ENCODE data around the gene SLC51A.

The SLC51A gene

GRCh38 chr3:196177567-196177966 lies 38.8 kb upstream of the SLC51A start:
- Histone ChIP-seq H3K14ac (ENCODE audit: low read length in 2 of 2) (no peak overlapping the region), H3K18ac (ENCODE audit: low read depth in 1 of 2, low read length in 2 of 2) (no peak overlapping the region), H2BK12ac (ENCODE audit: low read length in 2 of 2) (no peak overlapping the region), H2BK5ac (ENCODE audit: low read depth, low read length, poor library complexity, severe bottlenecking) (no peak overlapping the region), H2AK5ac (ENCODE audit: low read length, severe bottlenecking) (no peak overlapping the region), H2BK120ac (ENCODE audit: low read depth, low read length) (no peak overlapping the region), H4K91ac (ENCODE audit: low read length) (no peak overlapping the region), H3K4me2 (ENCODE audit: low read length, poor library complexity, severe bottlenecking) (no peak overlapping the region), H4K8ac (ENCODE audit: low read length) (no peak overlapping the region), H3K4me3 (ENCODE audit: insufficient read depth in 1 of 2, low read depth in 1 of 2, low read length in 2 of 2) (no peak overlapping the region), H3K4ac (ENCODE audit: low read depth in 1 of 2, low read length in 2 of 2) (no peak overlapping the region), H3K23ac (ENCODE audit: low read length in 2 of 2) (no peak overlapping the region), H2BK15ac (ENCODE audit: low read depth, poor library complexity, severe bottlenecking) (no peak overlapping the region), H3K4me1 (ENCODE audit: control insufficient read depth, insufficient read depth, low read depth, low read length) (peaks cover 7% of the 10 kb centered on the region), H3K36me3 (ENCODE audit: control insufficient read depth in 1 of 2, insufficient read depth in 2 of 2, low read depth in 1 of 2, low read length in 2 of 2) (no peaks in the 10 kb centered on the region), H3K27ac (ENCODE audit: low read length, poor library complexity, severe bottlenecking) (no peak overlapping the region), H3K27me3 (ENCODE audit: control insufficient read depth in 1 of 2, insufficient read depth in 1 of 2, low read length in 2 of 2) (peaks cover 0 to 19% of the 10 kb centered on the region in 2 experiments), H3K9me3 (ENCODE audit: control insufficient read depth, low read length) (no peaks in the 10 kb centered on the region), H2AFZ (ENCODE audit: low read depth, low read length) (no peak overlapping the region), H3K79me1 (replicated peaks; ENCODE audit: low read length, poor library complexity, severe bottlenecking) (no peaks in the 10 kb centered on the region), H3K9ac (ENCODE audit: low read length) (no peak overlapping the region)
- DNase-seq: no peak
- WGBS: 90% methylated on average over 15 of the region's 16 CpGs

DNA sequence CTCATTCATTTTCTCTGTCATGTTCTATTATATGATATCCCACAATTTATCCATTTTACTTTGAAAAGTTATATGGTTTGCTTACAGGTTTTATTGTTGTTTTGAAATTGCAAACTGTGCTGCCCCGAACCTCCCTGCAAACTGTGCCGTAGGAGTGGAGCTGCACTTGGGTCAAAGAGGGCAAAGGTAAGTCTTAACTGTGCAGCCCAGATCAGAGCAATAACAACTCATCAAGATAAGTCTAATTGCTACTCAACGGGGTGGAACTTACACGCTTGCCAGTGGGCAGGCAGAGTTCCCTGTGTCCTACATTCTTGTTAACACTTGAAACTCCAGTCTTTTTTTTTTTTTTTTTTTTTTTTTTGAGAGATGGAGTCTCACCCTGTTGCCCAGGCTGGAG lies 38.4 kb upstream of the SLC51A start:
- Histone ChIP-seq H3K4me3 (ENCODE audit: insufficient read depth in 1 of 2, low read depth in 1 of 2, low read length in 2 of 2) (no peak overlapping the region), H3K9ac (ENCODE audit: low read length) (no peak overlapping the region), H3K4me1 (ENCODE audit: control insufficient read depth, insufficient read depth, low read depth, low read length) (peaks cover 7% of the 10 kb centered on the region), H3K4ac (ENCODE audit: low read depth in 1 of 2, low read length in 2 of 2) (no peak overlapping the region), H3K14ac (ENCODE audit: low read length in 2 of 2) (no peak overlapping the region), H3K18ac (ENCODE audit: low read depth in 1 of 2, low read length in 2 of 2) (no peak overlapping the region), H4K8ac (ENCODE audit: low read length) (no peak overlapping the region), H3K23ac (ENCODE audit: low read length in 2 of 2) (no peak overlapping the region), H2BK120ac (ENCODE audit: low read depth, low read length) (no peak overlapping the region), H3K36me3 (ENCODE audit: control insufficient read depth in 1 of 2, insufficient read depth in 2 of 2, low read depth in 1 of 2, low read length in 2 of 2) (no peaks in the 10 kb centered on the region), H3K79me1 (replicated peaks; ENCODE audit: low read length, poor library complexity, severe bottlenecking) (no peaks in the 10 kb centered on the region), H2AK5ac (ENCODE audit: low read length, severe bottlenecking) (no peak overlapping the region), H3K9me3 (ENCODE audit: control insufficient read depth, low read length) (no peaks in the 10 kb centered on the region), H2BK5ac (ENCODE audit: low read depth, low read length, poor library complexity, severe bottlenecking) (no peak overlapping the region), H4K91ac (ENCODE audit: low read length) (no peak overlapping the region), H2AFZ (ENCODE audit: low read depth, low read length) (no peak overlapping the region), H2BK15ac (ENCODE audit: low read depth, poor library complexity, severe bottlenecking) (no peak overlapping the region), H3K27ac (ENCODE audit: low read length, poor library complexity, severe bottlenecking) (no peak overlapping the region), H3K4me2 (ENCODE audit: low read length, poor library complexity, severe bottlenecking) (no peak overlapping the region), H3K27me3 (ENCODE audit: control insufficient read depth in 1 of 2, insufficient read depth in 1 of 2, low read length in 2 of 2) (peaks cover 0 to 19% of the 10 kb centered on the region in 2 experiments), H2BK12ac (ENCODE audit: low read length in 2 of 2) (no peak overlapping the region)
- DNase-seq: no peak
- 71% methylated on average over 2 of the region's 4 CpGs for WGBS

GRCh38 chr3:196178993-196179379 lies 37.3 kb upstream of the SLC51A start:
- no peaks in the 10 kb centered on the region for H3K79me1 ChIP-seq (replicated peaks; ENCODE audit: low read length, poor library complexity, severe bottlenecking)
- H3K9me3 ChIP-seq (ENCODE audit: control insufficient read depth, low read length): no peaks in the 10 kb centered on the region
- H2AFZ ChIP-seq (ENCODE audit: low read depth, low read length): no peak overlapping the region
- no peak overlapping the region for H3K27ac ChIP-seq (ENCODE audit: low read length, poor library complexity, severe bottlenecking)
- no peak overlapping the region for H2AK5ac ChIP-seq (ENCODE audit: low read length, severe bottlenecking)
- 86% methylated on average over 3 of the region's 6 CpGs for WGBS
- no peak overlapping the region for H3K4me3 ChIP-seq (ENCODE audit: insufficient read depth in 1 of 2, low read depth in 1 of 2, low read length in 2 of 2)
- no peak overlapping the region for H2BK12ac ChIP-seq (ENCODE audit: low read length in 2 of 2)
- no peak overlapping the region for H3K23ac ChIP-seq (ENCODE audit: low read length in 2 of 2)
- no peak overlapping the region for H2BK120ac ChIP-seq (ENCODE audit: low read depth, low read length)
- no peak overlapping the region for H3K4me2 ChIP-seq (ENCODE audit: low read length, poor library complexity, severe bottlenecking)
- H2BK15ac ChIP-seq (ENCODE audit: low read depth, poor library complexity, severe bottlenecking): no peak overlapping the region
- H3K27me3 ChIP-seq (ENCODE audit: control insufficient read depth in 1 of 2, insufficient read depth in 1 of 2, low read length in 2 of 2): peaks cover 0 to 19% of the 10 kb centered on the region in 2 experiments
- DNase-seq: no peak
- H3K36me3 ChIP-seq (ENCODE audit: control insufficient read depth in 1 of 2, insufficient read depth in 2 of 2, low read depth in 1 of 2, low read length in 2 of 2): no peaks in the 10 kb centered on the region
- no peak overlapping the region for H4K91ac ChIP-seq (ENCODE audit: low read length)
- H4K8ac ChIP-seq (ENCODE audit: low read length): no peak overlapping the region
- H3K18ac ChIP-seq (ENCODE audit: low read depth in 1 of 2, low read length in 2 of 2): no peak overlapping the region
- no peak overlapping the region for H3K4ac ChIP-seq (ENCODE audit: low read depth in 1 of 2, low read length in 2 of 2)
- no peak overlapping the region for H3K14ac ChIP-seq (ENCODE audit: low read length in 2 of 2)
- H3K9ac ChIP-seq (ENCODE audit: low read length): peak overlapping the region; percentile 14
- no peak overlapping the region for H2BK5ac ChIP-seq (ENCODE audit: low read depth, low read length, poor library complexity, severe bottlenecking)
- H3K4me1 ChIP-seq (ENCODE audit: control insufficient read depth, insufficient read depth, low read depth, low read length): peaks cover 7% of the 10 kb centered on the region

- H3K4me3 ChIP-seq (ENCODE audit: insufficient read depth in 1 of 2, low read depth in 1 of 2, low read length in 2 of 2): peak overlapping the region in 1 of 2 experiments; percentile 29
- no peak overlapping the region for H2AFZ ChIP-seq (ENCODE audit: low read depth, low read length)
- H2BK12ac ChIP-seq (ENCODE audit: low read length in 2 of 2): no peak overlapping the region
- no peak overlapping the region for H2AK5ac ChIP-seq (ENCODE audit: low read length, severe bottlenecking)
- H2BK120ac ChIP-seq (ENCODE audit: low read depth, low read length): no peak overlapping the region
- no peak overlapping the region for H2BK15ac ChIP-seq (ENCODE audit: low read depth, poor library complexity, severe bottlenecking)
- no peak overlapping the region for H3K27ac ChIP-seq (ENCODE audit: low read length, poor library complexity, severe bottlenecking)
- peaks cover 0 to 15% of the 10 kb centered on the region in 2 experiments for H3K27me3 ChIP-seq (ENCODE audit: control insufficient read depth in 1 of 2, insufficient read depth in 1 of 2, low read length in 2 of 2)
- no peaks in the 10 kb centered on the region for H3K79me1 ChIP-seq (replicated peaks; ENCODE audit: low read length, poor library complexity, severe bottlenecking)
- H3K4me1 ChIP-seq (ENCODE audit: control insufficient read depth, insufficient read depth, low read depth, low read length): peaks cover 7% of the 10 kb centered on the region
- no peak overlapping the region for H3K23ac ChIP-seq (ENCODE audit: low read length in 2 of 2)
- no peaks in the 10 kb centered on the region for H3K36me3 ChIP-seq (ENCODE audit: control insufficient read depth in 1 of 2, insufficient read depth in 2 of 2, low read depth in 1 of 2, low read length in 2 of 2)
- no peak for DNase-seq
- H3K4me2 ChIP-seq (ENCODE audit: low read length, poor library complexity, severe bottlenecking): no peak overlapping the region
- H3K14ac ChIP-seq (ENCODE audit: low read length in 2 of 2): no peak overlapping the region
- no peak overlapping the region for H4K8ac ChIP-seq (ENCODE audit: low read length)
- H4K91ac ChIP-seq (ENCODE audit: low read length): peak overlapping the region; percentile 34
- H3K9me3 ChIP-seq (ENCODE audit: control insufficient read depth, low read length): no peaks in the 10 kb centered on the region
- no peak overlapping the region for H2BK5ac ChIP-seq (ENCODE audit: low read depth, low read length, poor library complexity, severe bottlenecking)
- 72% methylated on average over 24 of the region's 24 CpGs for whole genome bisulfite sequencing
- H3K18ac ChIP-seq (ENCODE audit: low read depth in 1 of 2, low read length in 2 of 2): no peak overlapping the region
- no peak overlapping the region for H3K4ac ChIP-seq (ENCODE audit: low read depth in 1 of 2, low read length in 2 of 2)
- H3K9ac ChIP-seq (ENCODE audit: low read length): peak overlapping the region; percentile 14
Observed at GRCh38 chr3:196179380-196180308, 36.7 kb upstream of the SLC51A start.

Measured in mesenchymal stem cell (in vitro differentiated cells and primary cell).